KBM-7 (cell line): ENCODE data around the gene URGCP.

ENCODE experiments used
- DNase-seq: peaks from one replicate; pipeline ENCODE4 v3.0.0-alpha.2; 2015
- in situ Hi-C: fragments of 300-500 bp; cut with MboI; formaldehyde crosslinking; loops from 2 replicates; pipeline ENCODE4 v1.14.3; 2020; ENCODE audit warnings: low sequenced_read_pairs, low pct_unique_long_range_greater_than_20kb, mixed read lengths

URGCP gene

DNA sequence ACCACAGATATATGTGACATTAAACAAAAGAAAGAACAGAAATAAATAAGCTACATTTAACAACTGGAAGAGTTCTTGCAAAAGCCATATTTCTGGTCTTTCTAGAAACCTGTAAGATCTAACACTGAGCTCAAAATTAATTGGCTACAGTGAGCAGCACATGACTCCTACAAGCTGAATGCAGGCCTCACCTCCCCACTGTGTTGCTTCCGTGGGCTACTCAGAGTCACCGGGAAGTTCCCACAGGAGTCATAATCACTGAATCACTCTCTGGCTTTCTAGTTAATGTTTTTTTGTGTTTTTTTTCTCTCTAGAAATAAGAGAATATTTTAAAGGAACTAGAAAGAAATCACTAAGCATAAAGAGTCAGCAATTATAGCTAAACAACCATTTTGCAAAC, 26.9 kb downstream of the URGCP start:
- in situ Hi-C loops, result no loop called here
- DNase-seq, result no peak

DNA sequence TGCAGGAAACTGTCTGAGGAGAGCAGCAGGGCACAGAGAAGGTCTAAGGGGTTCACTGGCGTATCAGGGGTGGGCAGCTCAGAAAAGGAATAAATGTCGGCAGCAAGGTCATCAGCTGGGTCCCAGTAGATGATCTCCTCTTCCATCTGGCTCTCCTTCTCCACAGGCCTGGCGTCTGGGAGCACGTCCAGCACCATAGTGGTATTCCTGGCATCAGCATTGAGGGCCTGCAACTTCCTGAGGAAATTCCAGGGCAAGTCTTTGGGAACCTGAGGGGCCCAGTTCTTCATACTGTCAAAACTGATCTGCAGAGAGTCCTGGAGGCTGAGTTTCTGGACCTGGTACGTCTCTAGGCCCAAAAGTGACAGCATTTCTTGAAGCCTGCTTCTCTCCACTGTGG, 27.5 kb downstream of the URGCP start:
- no peak for DNase-seq
- in situ Hi-C loops, result no loop called here

GRCh38 chr7:43877968-43878864, 28.2 kb downstream of the URGCP start:
- no peak for DNase-seq
- in situ Hi-C loops, result no loop called here

- no peak for DNase-seq
- in situ Hi-C loops, result no loop called here
Measured at GRCh38 chr7:43876976-43877745, 29.2 kb downstream of the URGCP start.

GRCh38 chr7:43876241-43876640, 30.2 kb downstream of the URGCP start:
- in situ Hi-C loops, result no loop called here
- DNase-seq, result peak; percentile 54

GRCh38 chr7:43873300-43873699, 33.1 kb downstream of the URGCP start:
- DNase-seq, result no peak
- in situ Hi-C loops, result no loop called here

DNA sequence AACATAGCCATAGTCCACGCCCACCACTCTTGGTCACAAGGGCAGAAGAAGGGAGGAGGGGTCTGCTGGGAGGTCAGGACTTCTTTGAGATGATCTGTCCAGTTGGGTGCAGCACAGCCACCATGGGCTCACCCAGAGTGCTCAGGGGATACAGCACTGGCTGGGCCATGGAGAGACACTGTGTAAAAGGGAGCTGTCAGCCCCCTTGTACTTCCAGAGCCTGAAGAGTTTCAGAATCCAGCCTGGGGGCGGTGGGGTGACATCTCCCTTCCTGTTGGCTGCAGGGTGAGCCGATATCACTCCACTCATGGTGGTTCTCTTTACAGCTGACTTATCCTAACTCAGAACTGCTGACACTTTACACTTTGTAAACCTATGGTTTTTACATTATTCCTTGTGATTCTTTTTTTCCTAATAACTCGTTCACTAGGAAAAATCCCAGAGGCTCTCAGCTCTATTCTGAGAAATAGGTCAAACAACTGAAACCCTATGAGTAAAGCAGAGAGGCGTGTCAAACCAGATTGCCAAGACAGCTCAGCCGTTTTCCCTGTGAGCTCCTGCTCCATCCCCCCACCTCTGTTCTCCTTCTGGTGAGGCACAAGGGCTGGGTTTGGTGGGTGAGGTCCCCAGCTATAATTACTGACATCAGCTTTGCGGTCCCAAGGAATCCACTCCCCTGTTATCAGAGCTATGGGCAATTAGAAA, 33.8 kb downstream of the URGCP start:
- in situ Hi-C loops, result no loop called here
- no peak for DNase-seq

DNA sequence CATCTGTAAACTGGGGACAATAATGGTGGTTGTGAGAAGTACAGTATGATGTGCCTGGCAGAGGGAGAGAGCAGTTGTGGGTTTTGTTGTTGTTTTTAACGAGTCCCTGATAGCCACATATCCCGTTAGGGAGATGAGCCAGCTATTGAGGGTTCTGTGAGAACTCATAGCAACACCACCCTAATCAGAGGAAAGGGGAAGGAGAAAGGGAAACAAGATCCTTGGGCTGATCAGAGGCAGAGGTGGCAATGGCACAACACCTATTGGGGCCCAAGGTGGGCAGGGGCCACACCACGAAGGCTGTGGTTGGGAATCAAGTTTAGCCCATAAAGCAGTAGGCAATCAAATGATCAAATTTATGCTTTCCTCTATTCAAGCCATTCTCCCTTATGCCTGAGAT, 35.3 kb downstream of the URGCP start:
- DNase-seq, result no peak
- in situ Hi-C loops, result no loop called here

- DNase-seq, result no peak
- in situ Hi-C loops, result no loop called here
Measured at GRCh38 chr7:43870316-43870715, 36.1 kb downstream of the URGCP start.

GRCh38 chr7:43869867-43870240, 36.5 kb downstream of the URGCP start:
- DNase-seq, result no peak
- in situ Hi-C loops, result no loop called here

- in situ Hi-C loops, result no loop called here
- DNase-seq, result peak; percentile 85
Measured at GRCh38 chr7:43869006-43869866, 37.2 kb downstream of the URGCP start, which contains the start of gene MRPS24. Gene MRPS24 (minus strand): TSS chr7:43869517. CDS start chr7:43869495, 22 bp downstream.

DNA sequence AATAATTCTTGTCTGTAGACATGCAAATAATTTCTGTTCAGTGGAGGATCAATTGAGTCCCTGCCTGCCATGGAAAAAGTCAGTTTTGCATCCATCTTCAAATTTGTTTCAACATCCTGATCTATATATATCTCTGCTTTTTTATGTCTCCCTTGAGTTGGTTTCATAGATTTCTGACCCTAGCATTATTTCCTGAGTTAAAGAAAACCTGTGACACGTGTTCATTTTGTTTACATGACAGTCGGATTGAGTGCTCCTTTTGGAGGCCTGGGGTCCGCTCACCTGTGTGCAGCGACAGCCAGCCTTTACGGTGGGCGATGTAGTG, 37.8 kb downstream of the URGCP start:
- peak; percentile 12 for DNase-seq
- in situ Hi-C loops, result no loop called here

DNA sequence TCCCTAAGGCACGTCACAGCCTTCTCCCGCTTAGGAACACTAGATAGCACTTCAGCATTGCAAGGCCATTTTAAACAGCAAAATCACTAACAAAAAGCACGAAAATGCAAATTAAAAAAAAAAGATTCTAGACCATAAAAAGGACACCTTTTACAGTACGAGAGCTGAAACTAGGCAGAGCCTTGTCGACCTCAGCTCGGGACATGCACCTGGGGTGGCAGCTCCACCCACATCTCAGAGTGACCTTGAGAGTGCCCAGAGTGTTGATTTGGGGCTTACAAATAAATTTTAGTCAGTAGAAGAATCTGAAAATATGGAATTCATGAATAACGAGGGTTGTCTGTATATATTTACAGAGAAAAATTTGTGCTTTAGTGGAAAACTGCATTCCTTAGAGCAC, 38.2 kb downstream of the URGCP start:
- no peak for DNase-seq
- in situ Hi-C loops, result no loop called here

DNA sequence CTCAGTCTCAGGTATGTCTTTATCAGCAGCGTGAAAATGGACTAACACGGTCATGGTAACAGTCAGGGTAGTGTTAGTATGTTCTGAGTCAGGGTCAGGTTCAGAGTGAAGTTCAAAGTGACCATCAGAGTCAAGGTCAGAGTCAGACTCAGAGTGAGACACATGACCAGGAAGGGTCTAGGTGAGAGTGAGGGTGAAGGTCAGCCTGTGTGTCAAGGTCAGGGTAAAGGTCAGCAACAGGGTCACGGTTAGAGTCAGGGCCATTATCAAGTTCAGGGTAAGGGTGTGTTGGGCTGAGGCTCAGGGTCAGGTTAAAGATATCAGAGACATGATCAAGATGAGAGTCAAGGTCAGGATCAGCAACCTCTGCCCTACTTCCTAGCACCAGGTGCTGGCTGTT, 41.1 kb downstream of the URGCP start:
- in situ Hi-C loops, result no loop called here
- no peak for DNase-seq

- in situ Hi-C loops, result no loop called here
- no peak for DNase-seq
Measured at GRCh38 chr7:43864126-43864525, 42.3 kb downstream of the URGCP start.

GRCh38 chr7:43856996-43857395, 49.4 kb downstream of the URGCP start:
- in situ Hi-C loops, result no loop called here

DNA sequence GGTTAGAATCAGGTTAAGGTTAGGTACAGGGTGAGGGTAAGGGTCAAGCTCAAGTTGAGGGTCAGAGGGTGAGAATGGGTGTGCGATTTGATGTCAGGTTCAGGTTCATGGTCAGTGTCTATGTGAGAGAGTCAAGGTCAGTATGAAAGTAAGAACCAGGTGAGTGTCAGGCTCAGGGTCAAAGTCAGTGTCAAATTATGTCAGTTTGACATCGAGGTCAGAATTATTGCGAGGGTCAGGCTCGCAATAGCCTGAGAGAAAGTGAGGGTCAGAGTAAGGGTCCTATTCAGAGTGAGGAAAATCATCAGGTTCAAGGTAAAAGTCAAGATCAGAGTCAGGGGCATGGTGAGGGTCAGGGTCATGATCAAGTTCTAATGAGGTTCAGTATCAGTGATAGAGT, 50.1 kb downstream of the URGCP start:
- no peak for DNase-seq
- in situ Hi-C loops, result no loop called here

More at GRCh38 chr7:43856996-43857395, 49.4 kb downstream of the URGCP start:
- no peak for DNase-seq

GRCh38 chr7:43855176-43855575, 51.2 kb downstream of the URGCP start:
- in situ Hi-C loops, result no loop called here
- no peak for DNase-seq

DNA sequence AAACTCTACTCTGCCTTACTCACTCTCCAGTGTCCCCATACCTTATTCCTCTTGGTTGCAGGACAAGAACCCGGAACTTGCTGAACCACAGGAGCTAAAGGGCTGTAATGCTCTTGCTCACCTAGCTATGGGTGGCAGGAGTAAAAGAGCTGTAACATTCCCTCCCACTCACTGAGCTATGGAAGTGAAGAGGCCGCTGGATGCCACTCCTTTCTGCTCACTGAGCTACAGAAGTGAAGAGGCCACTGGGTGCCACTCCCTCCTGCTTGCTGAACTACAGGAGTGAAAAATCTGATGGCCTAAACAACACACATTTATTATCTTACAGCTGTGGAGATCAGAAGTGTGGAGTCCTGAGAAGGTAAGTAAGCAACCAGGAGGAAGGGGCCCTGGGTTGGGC, 54.6 kb downstream of the URGCP start:
- in situ Hi-C loops, result no loop called here
- DNase-seq, result no peak
